Ovary (tissue), 9 donors: ENCODE measurements around the gene CST3. TPM values are rescaled to one million over a fixed set of nuclear protein-coding genes. Genes with fewer than 3 reads are reported as not detected.

ENCODE experiments used
- DNase-seq, 5 donors: peaks; one replicate each; pipeline ENCODE4 v3.0.0-alpha.2; 2019 to 2020
- H3K27ac ChIP-seq, 2 donors: fragments of 200-600 bp; one replicate each; pipeline versions ENCODE4 v1.5.1 to v1.8.0; 2019 to 2022
- H3K27me3 ChIP-seq: fragments of 200-600 bp; one replicate; pipeline ENCODE4 v1.8.0; 2022
- H3K36me3 ChIP-seq: fragments of 200-600 bp; sonication (generic); one replicate; pipeline ENCODE4 v1.5.1; 2019
- H3K4me1 ChIP-seq: one replicate; pipeline ENCODE4 v1.8.1; 2013; ENCODE audit warnings: mild to moderate bottlenecking, moderate library complexity; ENCODE audit not compliant: insufficient read depth
- H3K4me3 ChIP-seq: fragments of 200-600 bp; sonication (generic); one replicate; pipeline ENCODE4 v1.5.1; 2017
- H3K9me3 ChIP-seq, 2 donors: fragments of 200-600 bp in 1 of 2; sonication (generic) in 1 of 2; one replicate each; pipeline versions ENCODE4 v1.5.1 to v1.8.1; 2013 to 2019; ENCODE audit warnings: mild to moderate bottlenecking in 1 of 2, moderate library complexity in 1 of 2
- EP300 ChIP-seq: sonication (generic); formaldehyde crosslinking; IDR thresholded peaks from one replicate; pipeline ENCODE4 v1.6.1; 2017; ENCODE audit warnings: antibody characterized with exemption
- POLR2A ChIP-seq: fragments of 450-650 bp; IDR thresholded peaks from one replicate; pipeline ENCODE4 v1.6.1; 2017; ENCODE audit warnings: antibody characterized with exemption, mild to moderate bottlenecking, moderate library complexity
- WGBS, 3 donors: extraction: QIAGEN DNeasy Blood & Tissue Kit in 1 of 3; methylation state at CpG; one replicate each; pipeline versions ENCODE4 v1.1.5 to v1.1.7; 2013 to 2017; 5-methylcytosine and 5-hydroxymethylcytosine counted together
- intact Hi-C, 4 donors: fragments of 100-400 bp; cut with DNase I; formaldehyde crosslinking; loops; one replicate each; pipeline versions ENCODE4 v1.11.0 to v1.15.1; 2022 to 2023
- polyA plus RNA-seq, 2 donors: library from polyadenylated mRNA; stranded (reverse); fragments of 200-250 nt in 1 of 2; fragments of 350-450 nt in 1 of 2; fragmentation: Illumina TruSeq in 1 of 2; extraction: RNeasy Lipid Tissue Mini Kit (QIAGEN cat#74804) in 1 of 2; gene quantifications; one replicate each; pipeline ENCODE4 v1.2.3, GENCODE V29; 2013 to 2014
- total RNA-seq, 7 donors: library from RNA; depleted of rRNA in 2 of 7; stranded (reverse); fragments of >200 nt in 2 of 7; fragmentation: NEBNext Ultra II Directional in 3 of 7; extraction: Animal tissue kit (Norgen Biotek cat#: 25700) in 3 of 7; gene quantifications; one replicate each; pipeline versions ENCODE4 v1.1.0 to v1.2.4, GENCODE V29; 2016 to 2023
- TF ChIP-seq, protein P1 (sequence below), 3 donors: fragments of 450-650 bp in 2 of 3; fragments of 200-600 bp in 1 of 3; IDR thresholded peaks; one replicate each; pipeline versions ENCODE4 v1.5.1 to v1.8.0; 2016 to 2022; ENCODE audit warnings: antibody characterized with exemption in 3 of 3, mild to moderate bottlenecking in 1 of 3
- donor health status: DM: no; HTN: no; CAD: no; lungs with moderate emphysema.
- donor health status: DM: no; HTN: no; CAD: no.
- donor health status: Bipolar disorder and iron deficiency.
- donor health status: DM: yes; HTN: yes; CAD: no.
- donor health status: DM: no; HTN: no; CAD: no.
- donor health status: DM: yes; HTN: yes; CAD: no.

Gene CST3
- total and polyA plus RNA-seq, 9 donors, result 317 to 889 (median 404) TPM

DNA sequence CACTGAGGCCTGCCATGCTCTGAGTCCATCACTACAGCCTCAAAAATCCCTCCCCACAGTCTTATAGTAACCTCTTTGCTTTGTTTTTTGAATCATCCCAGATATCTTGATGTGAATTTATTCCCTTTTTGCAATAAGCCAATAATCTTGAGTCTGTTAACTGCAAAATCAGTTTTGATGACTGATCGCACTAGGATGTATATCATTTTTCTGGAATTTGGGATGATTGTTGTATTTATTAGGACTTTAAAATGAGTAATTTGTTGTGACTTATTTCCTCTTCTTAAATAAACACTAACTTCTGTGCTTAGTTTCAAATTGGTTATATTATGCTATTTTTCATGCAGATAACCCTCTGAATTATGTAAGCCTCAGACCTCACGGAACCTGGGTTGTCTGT lies 45.5 kb upstream of the CST3 start:
- intact Hi-C loops, result no loop called here
- TF ChIP-seq, protein P1, sequence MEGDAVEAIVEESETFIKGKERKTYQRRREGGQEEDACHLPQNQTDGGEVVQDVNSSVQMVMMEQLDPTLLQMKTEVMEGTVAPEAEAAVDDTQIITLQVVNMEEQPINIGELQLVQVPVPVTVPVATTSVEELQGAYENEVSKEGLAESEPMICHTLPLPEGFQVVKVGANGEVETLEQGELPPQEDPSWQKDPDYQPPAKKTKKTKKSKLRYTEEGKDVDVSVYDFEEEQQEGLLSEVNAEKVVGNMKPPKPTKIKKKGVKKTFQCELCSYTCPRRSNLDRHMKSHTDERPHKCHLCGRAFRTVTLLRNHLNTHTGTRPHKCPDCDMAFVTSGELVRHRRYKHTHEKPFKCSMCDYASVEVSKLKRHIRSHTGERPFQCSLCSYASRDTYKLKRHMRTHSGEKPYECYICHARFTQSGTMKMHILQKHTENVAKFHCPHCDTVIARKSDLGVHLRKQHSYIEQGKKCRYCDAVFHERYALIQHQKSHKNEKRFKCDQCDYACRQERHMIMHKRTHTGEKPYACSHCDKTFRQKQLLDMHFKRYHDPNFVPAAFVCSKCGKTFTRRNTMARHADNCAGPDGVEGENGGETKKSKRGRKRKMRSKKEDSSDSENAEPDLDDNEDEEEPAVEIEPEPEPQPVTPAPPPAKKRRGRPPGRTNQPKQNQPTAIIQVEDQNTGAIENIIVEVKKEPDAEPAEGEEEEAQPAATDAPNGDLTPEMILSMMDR (IDR thresholded peaks at IDR 0.05), result no peak
- TF ChIP-seq EP300 (no peak), POLR2A (no peak)
- no peak for DNase-seq
- Histone ChIP-seq H3K27ac (no peak overlapping the region), H3K36me3 (no peaks in the 10 kb centered on the region), H3K9me3 (no peaks in the 10 kb centered on the region), H3K4me1 (peaks cover 2% of the 10 kb centered on the region), H3K4me3 (no peak overlapping the region), H3K27me3 (no peaks in the 10 kb centered on the region)
- WGBS, 3 donors, result 61 to 90% (median 71%) methylated on average over 2 of the region's 2 CpGs

GRCh38 chr20:23680146-23680545 lies 42.4 kb upstream of the CST3 start:
- H3K4me1 ChIP-seq, result peaks cover 2% of the 10 kb centered on the region
- no peak for DNase-seq

GRCh38 chr20:23679133-23680092 lies 41.7 kb upstream of the CST3 start:
- H3K4me3 ChIP-seq, result no peak overlapping the region
- TF ChIP-seq EP300 (no peak), POLR2A (no peak)
- TF ChIP-seq, protein P1 (IDR thresholded peaks at IDR 0.05), result no peak
- 87 to 92% (median 90%) methylated on average over 7 of the region's 7 CpGs for WGBS, 3 donors

More at GRCh38 chr20:23680146-23680545, 42.4 kb upstream of the CST3 start:
- Histone ChIP-seq H3K36me3 (no peaks in the 10 kb centered on the region), H3K4me3 (no peak overlapping the region), H3K27me3 (no peaks in the 10 kb centered on the region), H3K27ac (no peak overlapping the region), H3K9me3 (no peaks in the 10 kb centered on the region)
- TF ChIP-seq POLR2A, result no peak
- no peak for TF ChIP-seq EP300
- TF ChIP-seq, protein P1 (IDR thresholded peaks at IDR 0.05), result no peak
- intact Hi-C loops, result no loop called here

DNA sequence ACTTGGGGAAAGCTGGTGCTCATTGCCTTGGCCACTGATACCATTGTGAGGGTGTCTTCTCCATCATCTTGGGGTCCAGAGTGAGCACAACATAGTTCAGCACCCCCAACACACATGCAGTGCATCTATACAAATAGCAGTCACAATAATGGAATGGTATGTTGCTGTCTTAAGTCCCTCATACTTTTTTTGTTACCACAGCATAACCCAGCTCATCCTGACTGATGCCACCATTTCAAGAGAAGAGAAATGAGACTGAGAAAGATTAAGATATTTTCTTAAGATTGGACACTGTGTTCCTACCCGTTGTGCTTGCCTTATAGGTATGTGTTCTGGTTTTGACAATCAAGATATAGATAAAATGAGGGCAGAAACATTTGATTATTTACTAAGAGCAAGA lies 35.5 kb upstream of the CST3 start:
- Histone ChIP-seq H3K4me3 (no peak overlapping the region), H3K27ac (no peak overlapping the region), H3K4me1 (no peaks in the 10 kb centered on the region), H3K36me3 (no peaks in the 10 kb centered on the region), H3K9me3 (no peaks in the 10 kb centered on the region), H3K27me3 (no peaks in the 10 kb centered on the region)
- no peak for DNase-seq
- no peak for TF ChIP-seq POLR2A
- TF ChIP-seq EP300, result no peak
- TF ChIP-seq, protein P1 (IDR thresholded peaks at IDR 0.05), result no peak
- WGBS, 3 donors, result 58 to 81% (median 67%) methylated on average over 1 of the region's 1 CpG
- intact Hi-C loops, result no loop called here

More at GRCh38 chr20:23679133-23680092, 41.7 kb upstream of the CST3 start:
- DNase-seq, result no peak
- intact Hi-C loops, result no loop called here
- Histone ChIP-seq H3K27ac (no peak overlapping the region), H3K4me1 (peaks cover 2% of the 10 kb centered on the region), H3K9me3 (no peaks in the 10 kb centered on the region), H3K27me3 (no peaks in the 10 kb centered on the region), H3K36me3 (no peaks in the 10 kb centered on the region)
